Loucy (cell line): ENCODE data around the gene CPA4.

ENCODE experiments used
- H2AFZ ChIP-seq: fragments of 200-600 bp; sonication (generic); 2 replicates; pipeline ENCODE4 v1.6.0; 2016; ENCODE audit warnings: antibody characterized with exemption, mild to moderate bottlenecking, low read length, moderate library complexity
- H3F3A ChIP-seq: fragments of 200-600 bp; 2 replicates; pipeline ENCODE4 v1.6.0; 2016; ENCODE audit warnings: antibody characterized with exemption, low read depth, mild to moderate bottlenecking
- H3K27me3 ChIP-seq: fragments of 200-600 bp; sonication (generic); 2 replicates; pipeline ENCODE4 v1.6.1; 2014; ENCODE audit warnings: low read length, mild to moderate bottlenecking; ENCODE audit not compliant: insufficient read depth, poor library complexity, severe bottlenecking
- H3K36me3 ChIP-seq: fragments of 200-600 bp; sonication (generic); 2 replicates; pipeline ENCODE4 v1.6.1; 2016; ENCODE audit warnings: low read length; ENCODE audit not compliant: insufficient read depth
- H3K4me1 ChIP-seq: fragments of 200-600 bp; sonication (generic); 2 replicates; pipeline ENCODE4 v1.5.1; 2014; ENCODE audit warnings: low read length, mild to moderate bottlenecking; ENCODE audit not compliant: insufficient read depth, poor library complexity, severe bottlenecking
- H3K4me2 ChIP-seq: fragments of 200-600 bp; sonication (generic); 2 replicates; pipeline ENCODE4 v1.6.0; 2014; ENCODE audit warnings: antibody characterized with exemption, low read length, low read depth, mild to moderate bottlenecking; ENCODE audit not compliant: poor library complexity, severe bottlenecking
- H3K4me3 ChIP-seq: fragments of 200-600 bp; sonication (generic); 2 replicates; pipeline ENCODE4 v1.5.1; 2014; ENCODE audit warnings: low read length, mild to moderate bottlenecking, mixed read lengths; ENCODE audit not compliant: poor library complexity, severe bottlenecking
- H3K79me2 ChIP-seq: fragments of 200-600 bp; sonication (generic); 2 replicates; pipeline ENCODE4 v1.6.1; 2014; ENCODE audit warnings: low read length; ENCODE audit not compliant: insufficient read depth
- H3K9ac ChIP-seq: fragments of 200-600 bp; sonication (generic); 2 replicates; pipeline ENCODE4 v1.6.0; 2014; ENCODE audit warnings: mild to moderate bottlenecking, low read depth, low read length, moderate library complexity; ENCODE audit not compliant: poor library complexity, severe bottlenecking
- H3K9me2 ChIP-seq: fragments of 200-600 bp; sonication (generic); replicated peaks from 2 replicates; pipeline ENCODE4 v1.6.1; 2016; ENCODE audit warnings: low read depth, low read length, mixed read lengths
- H3K9me3 ChIP-seq: fragments of 200-600 bp; sonication (generic); 2 replicates; pipeline ENCODE4 v1.6.1; 2014; ENCODE audit warnings: mild to moderate bottlenecking, antibody characterized with exemption, low read length, low read depth; ENCODE audit not compliant: insufficient read depth
- H4K20me1 ChIP-seq: fragments of 200-600 bp; sonication (generic); 2 replicates; pipeline ENCODE4 v1.6.0; 2014; ENCODE audit warnings: antibody characterized with exemption, low read length, mild to moderate bottlenecking; ENCODE audit not compliant: insufficient read depth, poor library complexity, severe bottlenecking
- EZH2phosphoT487 ChIP-seq: fragments of 200-600 bp; IDR thresholded peaks from 2 replicates; pipeline ENCODE4 v1.6.1; 2018; ENCODE audit warnings: antibody characterized with exemption, mild to moderate bottlenecking, moderate library complexity, borderline replicate concordance
- TF ChIP-seq, protein P1 (sequence below): fragments of 200-600 bp; sonication (generic); conservative IDR thresholded peaks from 2 replicates; pipeline ENCODE4 v1.5.1; 2014; ENCODE audit warnings: mild to moderate bottlenecking, antibody characterized with exemption, low read length

Gene CPA4

DNA sequence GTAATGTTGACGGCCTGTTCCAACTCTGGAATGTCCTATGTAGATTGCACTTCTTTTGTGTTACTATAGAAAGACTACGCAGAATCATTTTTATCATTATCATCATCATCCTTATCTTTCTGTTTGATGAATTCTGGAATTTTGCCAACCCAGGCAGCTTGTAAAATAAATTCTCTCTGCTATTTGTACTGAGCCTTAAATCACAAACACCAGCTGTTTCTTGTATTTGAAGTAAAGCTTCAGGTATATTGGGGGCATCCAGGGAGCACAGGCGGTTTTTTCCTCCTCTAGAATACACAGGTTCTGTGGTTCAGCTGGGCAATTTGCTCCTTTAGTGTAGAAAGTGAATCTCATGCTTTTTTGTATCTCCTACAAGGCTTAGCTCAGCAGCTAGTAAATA lies 36.7 kb downstream of the CPA4 start:
- no peak for TF ChIP-seq EZH2phosphoT487
- TF ChIP-seq, protein P1, sequence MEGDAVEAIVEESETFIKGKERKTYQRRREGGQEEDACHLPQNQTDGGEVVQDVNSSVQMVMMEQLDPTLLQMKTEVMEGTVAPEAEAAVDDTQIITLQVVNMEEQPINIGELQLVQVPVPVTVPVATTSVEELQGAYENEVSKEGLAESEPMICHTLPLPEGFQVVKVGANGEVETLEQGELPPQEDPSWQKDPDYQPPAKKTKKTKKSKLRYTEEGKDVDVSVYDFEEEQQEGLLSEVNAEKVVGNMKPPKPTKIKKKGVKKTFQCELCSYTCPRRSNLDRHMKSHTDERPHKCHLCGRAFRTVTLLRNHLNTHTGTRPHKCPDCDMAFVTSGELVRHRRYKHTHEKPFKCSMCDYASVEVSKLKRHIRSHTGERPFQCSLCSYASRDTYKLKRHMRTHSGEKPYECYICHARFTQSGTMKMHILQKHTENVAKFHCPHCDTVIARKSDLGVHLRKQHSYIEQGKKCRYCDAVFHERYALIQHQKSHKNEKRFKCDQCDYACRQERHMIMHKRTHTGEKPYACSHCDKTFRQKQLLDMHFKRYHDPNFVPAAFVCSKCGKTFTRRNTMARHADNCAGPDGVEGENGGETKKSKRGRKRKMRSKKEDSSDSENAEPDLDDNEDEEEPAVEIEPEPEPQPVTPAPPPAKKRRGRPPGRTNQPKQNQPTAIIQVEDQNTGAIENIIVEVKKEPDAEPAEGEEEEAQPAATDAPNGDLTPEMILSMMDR, result no peak
- no peaks in the 10 kb centered on the region for H4K20me1 ChIP-seq
- no peak overlapping the region for H2AFZ ChIP-seq
- no peak overlapping the region for H3K4me3 ChIP-seq
- H3K4me1 ChIP-seq, result no peaks in the 10 kb centered on the region
- no peak overlapping the region for H3K9ac ChIP-seq
- no peaks in the 10 kb centered on the region for H3K9me3 ChIP-seq
- H3K4me2 ChIP-seq, result no peak overlapping the region
- H3K79me2 ChIP-seq, result no peaks in the 10 kb centered on the region
- H3K9me2 ChIP-seq, result no peaks in the 10 kb centered on the region
- no peaks in the 10 kb centered on the region for H3F3A ChIP-seq
- no peaks in the 10 kb centered on the region for H3K36me3 ChIP-seq
- no peaks in the 10 kb centered on the region for H3K27me3 ChIP-seq

DNA sequence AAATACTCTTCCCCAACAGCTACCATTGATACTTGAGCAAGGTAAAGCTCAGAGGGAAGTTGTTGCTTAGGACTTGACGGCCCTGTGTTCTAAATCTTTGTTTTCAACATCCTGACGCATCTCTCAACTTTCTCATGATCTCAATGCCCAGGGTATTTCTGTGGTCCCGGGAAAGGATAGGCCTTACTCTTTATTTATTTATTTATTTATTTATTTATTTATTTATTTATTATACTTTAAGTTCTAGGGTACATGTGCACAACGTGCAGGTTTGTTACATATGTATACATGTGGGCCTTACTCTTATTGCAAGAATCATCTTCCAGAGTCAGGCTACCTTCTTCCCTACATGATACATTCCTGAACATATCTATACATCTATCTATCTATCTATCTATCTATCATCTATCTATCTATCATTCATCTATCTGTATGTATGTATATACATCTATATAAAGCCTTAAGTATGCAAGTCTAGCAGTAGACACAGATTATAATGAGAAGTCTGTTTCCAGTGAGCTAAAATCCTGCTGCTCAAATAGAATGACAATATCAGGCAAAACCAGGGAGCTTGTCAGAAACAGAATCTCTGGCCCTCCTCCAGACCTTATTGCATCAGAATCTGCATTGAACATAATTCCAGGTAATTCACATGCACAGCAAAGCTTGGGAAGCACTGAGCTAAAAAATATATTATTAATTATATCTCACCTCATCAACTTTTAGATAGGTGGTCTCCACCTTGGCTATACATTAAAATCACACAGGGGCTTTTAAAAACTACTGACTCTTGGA lies 39.5 kb downstream of the CPA4 start:
- TF ChIP-seq, protein P1, result no peak
- no peak for TF ChIP-seq EZH2phosphoT487
- H3K9me2 ChIP-seq, result no peaks in the 10 kb centered on the region
- no peaks in the 10 kb centered on the region for H3K4me1 ChIP-seq
- no peak overlapping the region for H2AFZ ChIP-seq
- no peaks in the 10 kb centered on the region for H3F3A ChIP-seq
- no peaks in the 10 kb centered on the region for H3K27me3 ChIP-seq
- H3K4me2 ChIP-seq, result no peak overlapping the region
- no peaks in the 10 kb centered on the region for H3K36me3 ChIP-seq
- H3K79me2 ChIP-seq, result no peaks in the 10 kb centered on the region
- no peak overlapping the region for H3K4me3 ChIP-seq
- no peaks in the 10 kb centered on the region for H3K9me3 ChIP-seq
- H4K20me1 ChIP-seq, result no peaks in the 10 kb centered on the region
- no peak overlapping the region for H3K9ac ChIP-seq

DNA sequence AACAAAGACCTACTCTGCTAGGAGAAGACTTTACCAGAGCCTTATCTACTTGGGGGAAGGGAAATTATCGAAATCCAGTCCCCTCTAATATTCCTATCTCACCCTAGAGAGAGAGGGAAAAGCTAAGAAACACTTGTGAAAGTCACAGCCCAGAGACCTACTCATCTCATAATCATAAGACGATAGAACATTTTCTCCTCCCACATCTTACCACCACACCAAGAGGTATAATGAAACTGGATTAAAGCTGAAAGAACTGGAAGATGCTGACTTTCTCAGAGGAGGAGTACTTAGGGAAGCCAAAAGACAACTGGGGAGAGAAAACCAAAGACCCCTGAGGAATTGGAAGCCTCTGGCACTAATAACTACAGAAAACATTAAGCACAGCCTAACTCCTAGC lies 40.9 kb downstream of the CPA4 start:
- H4K20me1 ChIP-seq, result no peaks in the 10 kb centered on the region
- no peaks in the 10 kb centered on the region for H3K36me3 ChIP-seq
- H2AFZ ChIP-seq, result no peak overlapping the region
- TF ChIP-seq EZH2phosphoT487, result no peak
- TF ChIP-seq, protein P1, result no peak
- no peaks in the 10 kb centered on the region for H3K9me2 ChIP-seq
- no peaks in the 10 kb centered on the region for H3K9me3 ChIP-seq
- no peak overlapping the region for H3K4me3 ChIP-seq
- H3F3A ChIP-seq, result no peaks in the 10 kb centered on the region
- H3K27me3 ChIP-seq, result no peaks in the 10 kb centered on the region
- no peaks in the 10 kb centered on the region for H3K79me2 ChIP-seq
- H3K9ac ChIP-seq, result no peak overlapping the region
- H3K4me1 ChIP-seq, result no peaks in the 10 kb centered on the region
- no peak overlapping the region for H3K4me2 ChIP-seq
